Measurements from ENCODE around the gene TUBB3.

GRCh38 chr16:89899879-89900481 lies 23.2 kb upstream of the TUBB3 start:
- no peak for TF ChIP-seq POLR2AphosphoS5 (IDR thresholded peaks at IDR 0.05; ENCODE audit: borderline replicate concordance, low read depth, low read length)
- no peak for TF ChIP-seq EZH2 (IDR thresholded peaks at IDR 0.05)

All from SK-N-MC (cell line).